Skin of body (tissue), 2 donors: ENCODE measurements around the gene DOCK3. TPM values are rescaled to one million over a fixed set of nuclear protein-coding genes. Genes with fewer than 3 reads are reported as not detected.
"Not testable (repeated sequence)": the region's sequence is repeated elsewhere in the genome, so short reads cannot be mapped to it uniquely, and the experiment has no call there.

Experiments
- DNase-seq: peaks from one replicate; lab custom pipeline; 2025; lab: John Stamatoyannopoulos, UW
- total RNA-seq: library from RNA; depleted of rRNA; stranded (reverse); fragments of >200 nt; gene quantifications from one replicate; pipeline ENCODE4 v1.2.3, GENCODE V29; 2014

DOCK3 gene
- total RNA-seq, 1 donor from 2014 or later, result 0.89 TPM

- DNase-seq, result no peak
Observed at GRCh38 chr3:51198477-51198876, 523.8 kb downstream of the DOCK3 start.

DNA sequence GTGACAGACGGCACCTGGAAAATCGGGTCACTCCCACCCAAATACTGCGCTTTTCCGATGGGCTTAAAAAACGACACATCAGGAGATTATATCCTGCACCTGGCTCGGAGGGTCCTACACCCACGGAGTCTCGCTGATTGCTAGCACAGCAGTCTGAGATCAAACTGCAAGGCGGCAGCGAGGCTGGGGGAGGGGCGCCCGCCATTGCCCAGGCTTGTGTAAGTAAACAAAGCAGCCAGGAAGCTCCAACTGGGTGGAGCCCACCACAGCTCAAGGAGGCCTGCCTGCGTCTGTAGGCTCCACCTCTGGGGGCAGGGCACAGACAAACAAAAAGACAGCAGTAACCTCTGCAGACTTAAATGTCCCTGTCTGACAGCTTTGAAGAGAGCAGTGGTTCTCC is 524.6 kb downstream of the DOCK3 start:
- not testable (repeated sequence) for DNase-seq

GRCh38 chr3:51216291-51216690 is 541.6 kb downstream of the DOCK3 start:
- no peak for DNase-seq

DNA sequence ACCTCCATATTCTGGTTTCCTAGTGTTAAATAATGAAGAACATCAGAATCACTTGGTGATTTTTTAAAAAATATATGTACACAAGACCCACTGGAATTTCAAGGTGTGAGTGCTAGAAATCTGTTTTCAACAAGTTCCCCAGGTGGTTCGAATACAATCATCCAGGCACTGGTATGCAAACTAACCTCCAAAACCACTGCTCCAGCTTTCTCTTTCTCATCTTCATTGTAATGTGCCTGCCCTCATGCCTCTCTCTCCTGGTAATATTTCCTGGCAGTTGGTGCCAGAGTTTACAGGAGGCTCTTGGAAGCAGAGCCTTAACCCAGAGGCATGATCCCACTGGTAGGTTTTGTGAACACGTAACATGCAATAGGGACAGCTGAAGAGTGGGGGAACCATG is 547.2 kb downstream of the DOCK3 start:
- DNase-seq, result no peak

GRCh38 chr3:51224283-51224682 is 549.6 kb downstream of the DOCK3 start:
- no peak for DNase-seq

DNA sequence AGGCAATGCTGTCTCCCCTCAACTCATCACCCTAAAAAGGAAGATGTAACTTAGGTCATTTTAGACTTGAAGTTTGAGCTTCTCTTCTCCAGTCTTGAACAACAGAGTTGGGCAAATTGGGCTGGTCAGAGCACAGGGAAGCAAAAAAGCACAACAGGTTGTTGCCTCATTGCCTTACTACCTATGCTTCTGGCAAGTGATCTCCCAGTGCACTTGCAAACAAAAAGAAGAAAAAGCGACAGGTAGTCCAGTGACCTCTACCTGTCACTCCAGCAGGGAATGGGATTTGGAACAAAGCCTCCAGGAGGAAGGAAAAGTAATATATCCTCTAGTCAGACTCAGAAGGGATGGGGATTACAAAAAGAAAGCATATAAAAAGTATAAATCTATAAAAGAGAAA is 550.1 kb downstream of the DOCK3 start:
- DNase-seq, result no peak

DNA sequence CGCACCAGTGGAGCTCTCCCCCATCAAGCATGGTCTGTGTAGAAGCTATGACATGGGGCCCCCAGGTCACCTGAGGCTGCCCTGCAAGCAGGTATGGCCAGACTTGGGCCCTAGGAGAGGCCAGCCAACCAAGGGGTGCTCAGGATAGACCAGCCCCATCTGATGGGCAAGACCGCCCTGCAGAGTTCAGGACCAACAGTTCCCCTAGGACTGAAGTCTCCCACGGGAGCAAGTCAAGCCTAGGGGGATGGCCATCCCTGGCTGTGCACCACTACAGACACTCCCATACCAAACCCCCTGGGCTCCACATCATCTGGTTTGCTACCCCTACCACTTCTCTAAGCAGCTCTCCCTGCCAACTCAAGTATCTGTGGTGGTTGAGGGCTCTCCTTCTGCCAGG is 568.2 kb downstream of the DOCK3 start:
- DNase-seq, result no peak

GRCh38 chr3:51243924-51244323 is 569.2 kb downstream of the DOCK3 start:
- DNase-seq, result no peak

DNA sequence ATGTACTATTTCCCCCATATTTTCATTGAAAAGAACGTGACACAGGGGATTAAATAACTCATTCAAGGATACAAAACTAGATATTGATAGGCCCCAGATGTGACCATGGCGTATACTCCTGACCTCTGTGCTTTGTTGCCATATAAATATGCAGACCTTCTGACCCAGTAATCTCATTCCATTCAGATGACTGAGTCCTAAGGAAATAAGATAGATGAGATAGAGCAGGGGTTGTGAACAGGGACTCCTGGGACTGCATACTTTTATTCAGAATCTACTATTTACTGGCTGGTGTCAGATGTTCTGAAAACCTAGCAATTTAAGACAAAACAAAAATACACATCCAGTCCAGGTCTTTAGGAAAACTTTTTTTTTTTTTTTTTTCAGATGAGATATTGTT is 571.1 kb downstream of the DOCK3 start:
- DNase-seq, result no peak

DNA sequence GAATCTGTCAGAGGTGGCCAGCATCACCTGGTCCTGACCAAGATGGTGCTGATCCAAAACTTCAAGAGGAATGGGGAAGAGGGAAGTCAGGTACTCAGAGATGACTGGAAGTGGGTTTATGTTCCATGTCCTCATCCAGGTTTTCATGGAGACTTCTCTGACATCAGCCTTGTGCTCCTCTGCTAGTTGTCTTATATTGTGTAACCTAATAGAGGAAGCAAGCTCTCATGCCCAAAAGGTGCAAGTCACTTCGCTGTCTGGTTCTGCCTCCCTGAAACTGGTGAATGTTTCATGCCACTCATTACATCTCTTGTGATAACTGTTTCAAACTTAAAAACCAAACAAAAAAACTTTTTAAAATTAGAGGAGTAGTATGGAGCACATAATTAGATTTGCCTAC is 583.1 kb downstream of the DOCK3 start:
- DNase-seq, result no peak

DNA sequence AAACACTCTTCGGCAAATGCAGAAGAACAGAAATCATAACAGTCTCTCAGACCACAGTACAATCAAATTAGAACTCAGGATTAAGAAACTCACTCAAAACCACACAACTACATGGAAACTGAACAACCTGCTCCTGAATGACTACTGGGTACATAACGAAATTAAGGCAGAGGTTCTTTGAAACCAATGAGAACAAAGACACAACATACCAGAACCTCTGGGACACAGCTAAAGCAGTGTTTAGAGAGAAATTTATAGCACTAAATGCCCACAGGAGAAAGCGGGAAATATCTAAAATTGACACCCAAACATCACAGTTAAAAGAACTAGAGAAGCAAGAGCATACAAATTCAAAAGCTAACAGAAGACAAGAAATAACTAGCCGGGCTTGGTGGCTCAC is 589.4 kb downstream of the DOCK3 start:
- not testable (repeated sequence) for DNase-seq

DNA sequence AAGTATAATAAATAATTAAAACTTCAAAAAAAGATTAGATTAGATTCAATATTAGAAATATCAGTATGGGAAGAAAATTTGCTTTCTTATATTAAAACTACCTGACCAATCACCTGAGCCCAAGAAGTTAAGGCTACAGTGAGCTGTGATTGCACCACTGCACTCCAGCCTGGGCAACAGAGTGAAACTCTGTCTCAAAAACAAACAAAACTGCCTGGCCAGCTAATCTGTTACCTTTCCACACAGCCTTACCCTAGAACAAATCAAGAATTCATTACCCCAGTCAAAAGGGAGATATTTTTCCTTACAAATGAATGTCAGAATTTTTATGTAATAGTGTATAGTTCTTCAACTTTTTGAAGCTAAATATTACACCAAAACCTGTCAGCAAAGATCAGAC is 593.4 kb downstream of the DOCK3 start:
- no peak for DNase-seq

DNA sequence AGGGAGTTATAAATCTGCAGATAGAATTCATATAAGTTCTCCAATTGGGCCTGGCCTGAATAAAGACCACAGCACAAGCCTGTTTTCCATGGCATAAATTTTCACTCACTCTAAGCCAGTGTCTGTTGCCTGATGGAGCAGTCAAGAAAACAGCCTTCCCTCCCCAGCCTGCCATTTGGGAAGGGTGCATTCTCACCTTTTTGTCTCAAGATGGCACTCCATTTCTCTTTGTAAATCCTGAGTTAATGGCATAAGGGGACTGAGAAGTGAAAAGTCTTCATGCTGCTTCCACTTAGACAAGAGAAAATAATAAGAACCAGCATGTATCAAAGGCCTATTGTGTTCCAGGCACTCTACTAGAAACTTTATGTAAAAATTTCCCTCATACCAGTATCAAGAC is 594.7 kb downstream of the DOCK3 start:
- DNase-seq, result no peak

DNA sequence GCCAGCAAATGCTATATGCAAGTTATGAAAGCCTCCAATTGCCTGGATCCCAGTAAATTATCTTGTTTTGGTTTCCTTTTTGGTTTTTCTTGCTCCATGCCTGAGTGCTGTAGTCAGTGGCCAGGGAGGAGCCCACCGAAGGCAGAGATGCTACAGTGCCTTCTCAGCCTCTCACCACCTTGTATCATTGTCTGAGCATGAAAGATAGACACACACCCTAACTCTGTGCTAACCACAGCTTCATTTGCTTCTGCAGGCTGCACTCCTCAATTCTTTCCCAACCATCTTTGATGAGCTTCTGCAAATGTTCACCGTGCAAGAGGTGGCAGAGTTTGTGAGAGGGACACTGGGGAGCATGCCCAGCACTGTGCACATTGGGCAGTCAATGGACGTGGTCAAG is 595.8 kb downstream of the DOCK3 start:
- no peak for DNase-seq

- no peak for DNase-seq
Observed at GRCh38 chr3:51271172-51271571, 596.4 kb downstream of the DOCK3 start.

DNA sequence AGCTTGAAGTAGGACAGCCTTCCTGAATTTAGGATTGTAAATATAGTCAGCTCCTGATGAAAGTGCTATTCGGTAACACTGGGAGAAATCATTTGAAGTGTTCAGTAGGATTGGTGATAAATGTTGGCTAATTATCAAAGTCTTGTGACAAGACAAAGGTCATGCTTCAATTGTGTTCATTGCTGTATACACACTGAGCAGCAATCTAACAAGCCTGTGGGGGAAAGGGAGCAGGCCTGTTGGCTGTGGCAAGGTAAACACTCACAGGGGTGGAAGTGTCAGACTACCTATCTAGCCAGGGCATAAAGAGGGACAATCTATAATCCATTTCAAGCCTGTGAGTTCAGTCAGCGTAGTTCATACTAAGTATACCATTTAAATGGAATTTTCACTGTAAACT is 599.3 kb downstream of the DOCK3 start:
- no peak for DNase-seq

GRCh38 chr3:51275111-51275805 is 600.5 kb downstream of the DOCK3 start:
- DNase-seq, result no peak

DNA sequence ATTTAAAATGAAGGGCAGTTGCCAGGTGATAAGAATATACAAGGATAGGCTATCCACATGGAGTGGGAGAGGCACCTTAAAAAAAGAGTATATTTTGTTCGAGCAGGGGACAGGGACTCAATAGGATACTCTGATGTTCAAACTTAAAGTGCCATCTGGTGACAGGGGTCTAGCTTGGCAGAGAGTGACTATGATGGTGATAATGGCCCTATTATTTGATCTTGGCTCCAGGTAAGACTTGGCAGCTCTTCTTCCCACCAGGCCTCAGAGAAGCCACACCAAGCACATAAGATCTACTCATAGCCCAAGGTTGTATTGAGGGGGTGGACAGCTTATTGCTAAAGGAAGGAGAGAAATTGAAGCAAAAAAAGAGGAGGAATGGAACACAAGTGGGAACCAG is 601.3 kb downstream of the DOCK3 start:
- no peak for DNase-seq

DNA sequence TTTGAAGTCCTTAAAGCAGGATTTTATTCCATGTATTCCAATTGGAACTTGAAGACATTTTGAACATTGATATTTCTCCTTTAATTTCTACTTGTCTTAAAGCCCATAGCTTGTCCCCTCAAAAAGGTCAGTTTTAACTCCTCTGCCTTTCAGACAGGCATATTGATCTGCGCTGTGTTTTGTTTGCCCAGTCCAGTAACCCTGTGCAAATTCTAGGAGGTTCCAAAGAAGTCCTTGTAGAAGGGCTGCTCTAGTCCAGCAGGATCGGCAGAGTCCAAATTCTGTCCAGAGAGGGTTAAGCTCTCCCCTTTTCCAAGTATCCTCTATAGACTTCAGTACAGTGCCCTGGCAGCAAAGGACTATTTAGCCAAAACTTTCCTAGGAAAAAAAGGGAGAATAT is 604.7 kb downstream of the DOCK3 start:
- DNase-seq, result no peak

GRCh38 chr3:51280176-51280575 is 605.4 kb downstream of the DOCK3 start:
- no peak for DNase-seq

DNA sequence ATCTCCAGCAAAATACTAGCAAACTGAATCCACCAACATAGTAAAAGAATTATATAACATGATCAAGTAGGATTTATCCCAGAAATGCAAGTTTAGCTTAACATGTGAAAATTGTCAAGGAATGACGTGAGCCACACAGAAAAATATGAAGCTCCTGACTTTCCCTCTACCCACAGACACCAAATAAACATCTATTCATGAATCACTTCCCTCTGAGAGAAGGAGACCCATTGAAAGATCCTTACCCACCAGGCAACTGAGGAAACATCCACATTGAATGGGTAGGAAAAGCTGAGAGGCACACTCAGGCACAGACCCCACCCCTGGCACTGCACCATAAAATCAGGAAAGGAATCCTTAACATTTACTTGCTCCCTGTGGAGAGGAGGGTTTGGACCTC is 608.2 kb downstream of the DOCK3 start:
- DNase-seq, result no peak

DNA sequence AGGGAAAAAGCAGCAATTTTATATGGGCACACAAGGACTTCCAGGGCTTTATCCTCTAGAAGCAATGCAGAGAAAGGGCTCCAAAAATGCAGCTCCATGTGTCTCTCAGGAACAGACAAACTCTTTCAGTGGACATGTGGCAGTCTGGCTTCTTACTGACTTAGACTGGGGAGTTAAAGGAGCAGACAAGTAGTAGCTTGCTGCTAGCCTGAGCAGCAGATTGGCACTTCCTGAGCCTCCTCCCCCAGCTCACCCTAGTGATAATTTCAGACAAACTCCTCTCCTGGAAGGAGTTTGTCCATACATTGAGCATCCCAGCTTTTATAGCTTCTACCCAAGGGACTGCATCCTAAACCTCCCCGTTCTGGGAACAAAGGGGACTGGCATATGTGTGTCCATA is 608.7 kb downstream of the DOCK3 start:
- no peak for DNase-seq

GRCh38 chr3:51295625-51296024 is 620.9 kb downstream of the DOCK3 start:
- DNase-seq, result no peak

- no peak for DNase-seq
Observed at GRCh38 chr3:51297333-51297732, 622.6 kb downstream of the DOCK3 start.
